H1 (cell line): ENCODE results near the gene VAV2.

ENCODE experiments used
- GTF2F1 ChIP-seq: IDR thresholded peaks from 2 replicates; pipeline ENCODE4 v1.6.1; 2012; ENCODE audit warnings: low read depth, low read length, improper control_type of control experiment, borderline replicate concordance
- HDAC6 ChIP-seq: IDR thresholded peaks from one replicate; pipeline ENCODE4 v1.7.1; 2012; ENCODE audit warnings: low read depth, mild to moderate bottlenecking, inconsistent platforms, low read length, moderate library complexity
- POLR2A ChIP-seq, 2 experiments: IDR thresholded peaks; 1 replicate in 1 of 2; 2 replicates in 1 of 2; pipeline ENCODE4 v1.6.1; 2011; ENCODE audit warnings: low read depth in 2 of 2, low read length in 2 of 2, mild to moderate bottlenecking in 2 of 2; ENCODE audit errors: control extremely low read depth in 1 of 2
- SIN3A ChIP-seq, 2 experiments: IDR thresholded peaks in 1 of 2; conservative IDR thresholded peaks in 1 of 2; 2 replicates each; pipeline ENCODE4 v1.6.1; 2011 to 2012; ENCODE audit warnings: low read length in 2 of 2, improper control_type of control experiment in 1 of 2, low read depth in 1 of 2, mild to moderate bottlenecking in 1 of 2
- TF ChIP-seq, protein P1 (sequence below), 3 experiments: IDR thresholded peaks; 1 replicate in 2 of 3; 2 replicates in 1 of 3; pipeline versions ENCODE4 v1.5.1 to v1.6.1; 2011; ENCODE audit warnings: low read length in 3 of 3, mild to moderate bottlenecking in 3 of 3, inconsistent platforms in 2 of 3, low read depth in 1 of 3, moderate library complexity in 1 of 3; ENCODE audit not compliant: insufficient read depth in 1 of 3; ENCODE audit errors: control extremely low read depth in 1 of 3

DNA sequence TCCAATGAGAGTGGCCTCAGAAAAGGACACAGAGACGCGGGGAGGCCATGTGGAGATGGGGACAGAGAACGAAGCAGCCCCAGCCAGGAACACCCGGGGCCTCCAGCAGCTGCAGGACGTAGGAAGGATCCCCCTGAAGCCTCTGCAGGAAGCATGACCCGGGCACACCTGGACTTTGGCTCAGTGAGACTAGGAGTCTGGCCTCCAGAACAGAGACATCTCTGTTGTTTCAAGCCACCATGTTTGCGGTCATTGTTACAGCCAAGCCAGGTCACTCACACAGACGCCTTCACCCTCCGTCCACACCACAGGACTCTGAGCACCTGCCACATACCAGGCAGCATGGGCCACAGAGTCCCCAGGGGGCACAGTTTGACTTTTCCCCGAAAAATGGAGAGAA, 190.4 kb downstream of the VAV2 start:
- TF ChIP-seq HDAC6, result no peak
- TF ChIP-seq, protein P1, sequence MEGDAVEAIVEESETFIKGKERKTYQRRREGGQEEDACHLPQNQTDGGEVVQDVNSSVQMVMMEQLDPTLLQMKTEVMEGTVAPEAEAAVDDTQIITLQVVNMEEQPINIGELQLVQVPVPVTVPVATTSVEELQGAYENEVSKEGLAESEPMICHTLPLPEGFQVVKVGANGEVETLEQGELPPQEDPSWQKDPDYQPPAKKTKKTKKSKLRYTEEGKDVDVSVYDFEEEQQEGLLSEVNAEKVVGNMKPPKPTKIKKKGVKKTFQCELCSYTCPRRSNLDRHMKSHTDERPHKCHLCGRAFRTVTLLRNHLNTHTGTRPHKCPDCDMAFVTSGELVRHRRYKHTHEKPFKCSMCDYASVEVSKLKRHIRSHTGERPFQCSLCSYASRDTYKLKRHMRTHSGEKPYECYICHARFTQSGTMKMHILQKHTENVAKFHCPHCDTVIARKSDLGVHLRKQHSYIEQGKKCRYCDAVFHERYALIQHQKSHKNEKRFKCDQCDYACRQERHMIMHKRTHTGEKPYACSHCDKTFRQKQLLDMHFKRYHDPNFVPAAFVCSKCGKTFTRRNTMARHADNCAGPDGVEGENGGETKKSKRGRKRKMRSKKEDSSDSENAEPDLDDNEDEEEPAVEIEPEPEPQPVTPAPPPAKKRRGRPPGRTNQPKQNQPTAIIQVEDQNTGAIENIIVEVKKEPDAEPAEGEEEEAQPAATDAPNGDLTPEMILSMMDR (IDR thresholded peaks at IDR 0.05; ENCODE audit: control extremely low read depth in 1 of 3, insufficient read depth in 1 of 3, low read depth in 1 of 3, low read length in 3 of 3), result no peak
- TF ChIP-seq GTF2F1, result no peak
- TF ChIP-seq SIN3A (conservative IDR thresholded peaks at IDR 0.05 in 1 of 2, IDR thresholded peaks at IDR 0.05 in 1 of 2; ENCODE audit: low read depth in 1 of 2, low read length in 2 of 2), result no peak
- no peak for TF ChIP-seq POLR2A (IDR thresholded peaks at IDR 0.05; ENCODE audit: control extremely low read depth in 1 of 2, low read depth in 2 of 2, low read length in 2 of 2)
